Pancreas (tissue), 10 donors: ENCODE data around the gene KCNK4. TPM values are rescaled to one million over a fixed set of nuclear protein-coding genes. Genes with fewer than 3 reads are reported as not detected.
A peak's percentile ranks its signal among the peaks of the same experiment; 100 is the strongest.
"Not testable (repeated sequence)": the region's sequence is repeated elsewhere in the genome, so short reads cannot be mapped to it uniquely, and the experiment has no call there.

Experiments
- ATAC-seq, 4 donors: fragments of 200-7000 bp; cut with Tn5 transposase; one replicate each; pipeline versions ENCODE4 v1.8.0 to v1.9.1; 2020; ENCODE audit warnings: mild to moderate bottlenecking in 4 of 4, moderate library complexity in 4 of 4
- DNase-seq, 6 donors: peaks; one replicate each; pipeline ENCODE4 v3.0.0-alpha.2; 2020
- FAIRE-seq: peaks from 2 replicates; lab custom pipeline; 2012; peaks lifted over from hg19 to GRCh38; lab: Jason Lieb, UNC
- H3K27ac ChIP-seq, 4 donors: fragments of 200-600 bp; sonication (generic); 1 replicate in 3 of 4; 2 replicates in 1 of 4; pipeline versions ENCODE4 v1.5.0 to v1.8.0; 2020
- H3K27me3 ChIP-seq, 4 donors: fragments of 200-600 bp; one replicate each; pipeline ENCODE4 v1.8.0; 2021
- H3K36me3 ChIP-seq, 3 donors: fragments of 200-600 bp; sonication (generic) in 1 of 3; one replicate each; pipeline versions ENCODE4 v1.5.0 to v1.8.0; 2020 to 2021
- H3K4me1 ChIP-seq, 3 donors: fragments of 200-600 bp; one replicate each; pipeline ENCODE4 v1.8.0; 2021
- H3K4me3 ChIP-seq, 4 donors: fragments of 200-600 bp; sonication (generic) in 2 of 4; one replicate each; pipeline versions ENCODE4 v1.5.0 to v1.8.0; 2020 to 2021
- H3K9me3 ChIP-seq, 4 donors: fragments of 200-600 bp; one replicate each; pipeline ENCODE4 v1.8.0; 2021
- WGBS, 2 donors: extraction: QIAGEN DNeasy Blood & Tissue Kit; methylation state at CpG; one replicate each; pipeline ENCODE4 v1.1.7; 2013; 5-methylcytosine and 5-hydroxymethylcytosine counted together
- intact Hi-C, 3 donors: fragments of 100-400 bp; cut with DNase I; formaldehyde crosslinking; loops; one replicate each; pipeline versions ENCODE4 v1.11.1 to v1.14.2; 2022
- polyA plus RNA-seq, 2 donors: library from polyadenylated mRNA; stranded (reverse); fragments of 200-250 nt; gene quantifications; one replicate each; pipeline ENCODE4 v1.2.3, GENCODE V29; 2013
- total RNA-seq, 6 donors: library from RNA; stranded (reverse); fragmentation: NEBNext Ultra II Directional in 4 of 6; extraction: Animal tissue kit (Norgen Biotek cat#: 25700) in 4 of 6; gene quantifications; one replicate each; pipeline versions ENCODE4 v1.2.1 to v1.2.4, GENCODE V29; 2021 to 2023
- TF ChIP-seq, protein P1 (sequence below), 4 donors: fragments of 200-600 bp; sonication (generic) in 3 of 4; IDR thresholded peaks; one replicate each; pipeline versions ENCODE4 v1.5.0 to v1.8.0; 2021; ENCODE audit warnings: antibody characterized with exemption in 4 of 4
- donor health status: healthy with polysubstance abuse.
- donor health status: DM: no; HTN: no; CAD: no; lungs with moderate emphysema.
- donor health status: DM: no; HTN: no; CAD: no.
- donor health status: control.
- donor health status: control.
- donor health status: Bipolar disorder and iron deficiency.
- donor health status: DM: yes; HTN: yes; CAD: no.
- donor health status: DM: no; HTN: no; CAD: no.
- donor health status: DM: no; HTN: no; CAD: no.
- donor health status: DM: yes; HTN: yes; CAD: no.

The KCNK4 gene
- total and polyA plus RNA-seq, 8 donors = not detected

DNA sequence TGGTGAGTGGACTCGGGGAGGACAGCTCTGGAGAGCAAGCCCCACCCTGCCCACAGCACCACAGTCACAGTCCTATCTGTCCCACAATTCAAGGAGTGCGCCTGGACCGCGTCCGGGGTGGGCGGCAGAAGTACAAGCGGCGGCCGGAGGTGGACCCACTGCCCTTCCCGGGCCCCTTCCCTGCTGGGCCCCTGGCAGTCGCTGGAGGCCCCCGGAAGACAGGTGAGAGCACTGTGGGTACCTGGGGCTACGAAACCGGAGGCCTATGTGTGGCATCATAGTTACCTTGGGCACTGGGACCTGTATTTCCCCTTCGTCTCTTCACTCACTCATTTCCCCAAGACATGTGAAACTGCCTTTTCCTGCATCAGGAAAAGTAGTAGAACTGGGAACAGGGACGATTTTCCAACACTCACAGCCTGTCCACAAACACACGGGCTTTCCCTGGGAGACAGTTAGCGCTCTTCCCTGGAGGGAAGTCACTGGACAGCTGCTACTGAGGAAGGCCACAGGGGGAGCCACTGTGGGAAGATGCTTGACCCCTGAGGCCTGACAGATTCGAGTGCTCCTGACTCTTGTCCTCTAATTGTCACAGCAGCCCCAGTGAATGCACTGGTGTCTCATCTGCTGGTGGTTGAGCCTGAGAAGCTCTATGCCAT, 23.2 kb downstream of the KCNK4 start:
- FAIRE-seq (no peak), ATAC-seq (no peak), DNase-seq (peak in 1 of 6 donors; percentile 75)
- Histone ChIP-seq H3K27me3 (no peaks in the 10 kb centered on the region), H3K9me3 (no peaks in the 10 kb centered on the region), H3K4me3 (no peak overlapping the region), H3K4me1 (peaks cover 4 to 9% (median 7%) of the 10 kb centered on the region in 3 donors), H3K36me3 (peaks cover 0 to 16% (median 10%) of the 10 kb centered on the region in 3 donors), H3K27ac (peak overlapping the region in 1 of 4 donors; percentile 14)
- TF ChIP-seq, protein P1, sequence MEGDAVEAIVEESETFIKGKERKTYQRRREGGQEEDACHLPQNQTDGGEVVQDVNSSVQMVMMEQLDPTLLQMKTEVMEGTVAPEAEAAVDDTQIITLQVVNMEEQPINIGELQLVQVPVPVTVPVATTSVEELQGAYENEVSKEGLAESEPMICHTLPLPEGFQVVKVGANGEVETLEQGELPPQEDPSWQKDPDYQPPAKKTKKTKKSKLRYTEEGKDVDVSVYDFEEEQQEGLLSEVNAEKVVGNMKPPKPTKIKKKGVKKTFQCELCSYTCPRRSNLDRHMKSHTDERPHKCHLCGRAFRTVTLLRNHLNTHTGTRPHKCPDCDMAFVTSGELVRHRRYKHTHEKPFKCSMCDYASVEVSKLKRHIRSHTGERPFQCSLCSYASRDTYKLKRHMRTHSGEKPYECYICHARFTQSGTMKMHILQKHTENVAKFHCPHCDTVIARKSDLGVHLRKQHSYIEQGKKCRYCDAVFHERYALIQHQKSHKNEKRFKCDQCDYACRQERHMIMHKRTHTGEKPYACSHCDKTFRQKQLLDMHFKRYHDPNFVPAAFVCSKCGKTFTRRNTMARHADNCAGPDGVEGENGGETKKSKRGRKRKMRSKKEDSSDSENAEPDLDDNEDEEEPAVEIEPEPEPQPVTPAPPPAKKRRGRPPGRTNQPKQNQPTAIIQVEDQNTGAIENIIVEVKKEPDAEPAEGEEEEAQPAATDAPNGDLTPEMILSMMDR (IDR thresholded peaks at IDR 0.05) = no peak
- intact Hi-C loops = no loop called here
- 83 to 84% methylated on average over 19 of the region's 19 CpGs for WGBS, 2 donors

DNA sequence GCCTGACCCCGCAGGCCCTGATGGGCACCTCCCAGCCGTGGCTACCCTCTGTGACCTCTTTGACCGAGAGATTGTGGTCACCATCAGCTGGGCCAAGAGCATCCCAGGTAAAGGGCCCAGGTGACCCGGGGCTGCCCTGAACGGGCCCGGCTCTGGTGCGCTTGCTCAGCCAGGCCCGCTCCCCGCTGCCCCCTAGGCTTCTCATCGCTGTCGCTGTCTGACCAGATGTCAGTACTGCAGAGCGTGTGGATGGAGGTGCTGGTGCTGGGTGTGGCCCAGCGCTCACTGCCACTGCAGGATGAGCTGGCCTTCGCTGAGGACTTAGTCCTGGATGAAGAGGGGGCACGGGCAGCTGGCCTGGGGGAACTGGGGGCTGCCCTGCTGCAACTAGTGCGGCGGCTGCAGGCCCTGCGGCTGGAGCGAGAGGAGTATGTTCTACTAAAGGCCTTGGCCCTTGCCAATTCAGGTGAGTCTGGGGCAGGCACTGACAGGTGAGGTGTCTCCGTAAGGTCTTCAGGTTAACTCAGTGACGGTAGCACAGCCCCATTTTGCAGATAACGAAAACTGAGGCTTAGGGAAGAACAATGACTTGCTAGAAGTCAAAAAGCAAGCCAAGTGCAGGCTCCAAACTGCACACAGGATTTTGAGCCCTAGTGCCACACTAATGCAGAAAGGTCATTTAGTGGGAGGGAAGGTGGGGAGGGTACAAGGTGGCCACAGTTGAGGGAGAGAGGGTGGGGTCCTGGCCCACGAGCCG, 23.9 kb downstream of the KCNK4 start:
- DNase-seq (peak in 1 of 6 donors; percentile 23), ATAC-seq (no peak), FAIRE-seq (no peak)
- WGBS, 2 donors = 88 to 93% methylated on average over 24 of the region's 24 CpGs
- TF ChIP-seq, protein P1 (IDR thresholded peaks at IDR 0.05) = no peak
- H3K9me3 ChIP-seq = no peaks in the 10 kb centered on the region
- H3K36me3 ChIP-seq = peaks cover 0 to 16% (median 10%) of the 10 kb centered on the region in 3 donors
- peaks cover 7 to 10% (median 7%) of the 10 kb centered on the region in 3 donors for H3K4me1 ChIP-seq
- H3K27me3 ChIP-seq = no peaks in the 10 kb centered on the region
- no peak overlapping the region for H3K4me3 ChIP-seq
- H3K27ac ChIP-seq = no peak overlapping the region
- intact Hi-C loops = no loop called here

DNA sequence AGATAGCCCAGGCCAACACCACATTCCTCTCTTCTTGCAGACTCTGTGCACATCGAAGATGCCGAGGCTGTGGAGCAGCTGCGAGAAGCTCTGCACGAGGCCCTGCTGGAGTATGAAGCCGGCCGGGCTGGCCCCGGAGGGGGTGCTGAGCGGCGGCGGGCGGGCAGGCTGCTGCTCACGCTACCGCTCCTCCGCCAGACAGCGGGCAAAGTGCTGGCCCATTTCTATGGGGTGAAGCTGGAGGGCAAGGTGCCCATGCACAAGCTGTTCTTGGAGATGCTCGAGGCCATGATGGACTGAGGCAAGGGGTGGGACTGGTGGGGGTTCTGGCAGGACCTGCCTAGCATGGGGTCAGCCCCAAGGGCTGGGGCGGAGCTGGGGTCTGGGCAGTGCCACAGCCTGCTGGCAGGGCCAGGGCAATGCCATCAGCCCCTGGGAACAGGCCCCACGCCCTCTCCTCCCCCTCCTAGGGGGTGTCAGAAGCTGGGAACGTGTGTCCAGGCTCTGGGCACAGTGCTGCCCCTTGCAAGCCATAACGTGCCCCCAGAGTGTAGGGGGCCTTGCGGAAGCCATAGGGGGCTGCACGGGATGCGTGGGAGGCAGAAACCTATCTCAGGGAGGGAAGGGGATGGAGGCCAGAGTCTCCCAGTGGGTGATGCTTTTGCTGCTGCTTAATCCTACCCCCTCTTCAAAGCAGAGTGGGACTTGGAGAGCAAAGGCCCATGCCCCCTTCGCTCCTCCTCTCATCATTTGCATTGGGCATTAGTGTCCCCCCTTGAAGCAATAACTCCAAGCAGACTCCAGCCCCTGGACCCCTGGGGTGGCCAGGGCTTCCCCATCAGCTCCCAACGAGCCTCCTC, 24.8 kb downstream of the KCNK4 start:
- intact Hi-C loops, H3K9me3 ChIP-seq, ATAC-seq, H3K27me3 ChIP-seq, FAIRE-seq: not testable (repeated sequence)
- peak overlapping the region in 2 of 4 donors; percentile 98 to 99 for H3K27ac ChIP-seq
- peak overlapping the region in 2 of 4 donors; percentile 71 to 84 for H3K4me3 ChIP-seq
- peak in 3 of 6 donors; percentile 37 to 72 (median 55) for DNase-seq
- WGBS, 2 donors = 72 to 81% methylated on average over 25 of the region's 25 CpGs
- peaks cover 0 to 16% (median 10%) of the 10 kb centered on the region in 3 donors for H3K36me3 ChIP-seq
- H3K4me1 ChIP-seq = peaks cover 7 to 10% (median 7%) of the 10 kb centered on the region in 3 donors

DNA sequence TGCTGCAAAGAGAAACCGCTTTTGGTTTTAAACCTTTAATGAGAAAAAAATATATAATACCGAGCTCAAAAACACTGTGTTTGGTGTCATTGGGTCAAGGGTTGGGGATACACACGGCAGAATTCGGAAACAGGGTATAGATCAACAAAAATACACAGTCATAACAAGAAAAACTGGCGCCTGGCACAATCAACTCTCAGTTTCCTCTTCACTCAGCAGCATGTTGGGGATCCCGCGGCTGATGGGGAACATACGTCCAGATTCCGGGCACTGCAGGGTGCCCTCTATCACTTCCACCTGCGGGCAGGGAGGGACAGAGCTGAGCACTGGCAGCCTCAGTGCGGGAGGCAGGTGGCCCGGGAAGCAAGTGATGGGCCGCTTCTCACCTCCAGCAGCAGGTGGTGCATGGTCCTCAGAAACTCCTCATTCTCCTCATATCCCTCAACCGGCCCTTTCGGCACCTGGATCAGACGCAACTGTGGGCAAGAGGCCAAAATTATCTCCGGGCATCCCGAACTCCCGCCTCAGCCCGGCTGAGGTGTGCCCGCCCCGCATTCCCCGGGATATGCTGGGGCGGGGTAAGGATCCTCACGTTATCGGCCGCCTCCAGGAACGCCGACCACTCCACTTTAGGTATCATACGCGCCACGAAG, 25.7 kb downstream of the KCNK4 start:
- peaks cover 0 to 16% (median 10%) of the 10 kb centered on the region in 3 donors for H3K36me3 ChIP-seq
- H3K9me3 ChIP-seq = no peaks in the 10 kb centered on the region
- peak; percentile 1 to 13 (median 5) for ATAC-seq
- peak overlapping the region; percentile 66 to 84 (median 74) for H3K4me3 ChIP-seq
- H3K27ac ChIP-seq = peak overlapping the region; percentile 98 to 99 (median 99)
- WGBS, 2 donors = 4 to 5% methylated on average over 31 to 32 of the region's 32 CpGs
- intact Hi-C loops = no loop called here
- TF ChIP-seq, protein P1 (IDR thresholded peaks at IDR 0.05) = no peak
- FAIRE-seq = no peak
- DNase-seq = peak; percentile 55 to 82 (median 66)
- H3K4me1 ChIP-seq = peaks cover 7 to 10% (median 7%) of the 10 kb centered on the region in 3 donors
- H3K27me3 ChIP-seq = no peaks in the 10 kb centered on the region
